ENCODE measurements around the gene SLC9A3.

DNA sequence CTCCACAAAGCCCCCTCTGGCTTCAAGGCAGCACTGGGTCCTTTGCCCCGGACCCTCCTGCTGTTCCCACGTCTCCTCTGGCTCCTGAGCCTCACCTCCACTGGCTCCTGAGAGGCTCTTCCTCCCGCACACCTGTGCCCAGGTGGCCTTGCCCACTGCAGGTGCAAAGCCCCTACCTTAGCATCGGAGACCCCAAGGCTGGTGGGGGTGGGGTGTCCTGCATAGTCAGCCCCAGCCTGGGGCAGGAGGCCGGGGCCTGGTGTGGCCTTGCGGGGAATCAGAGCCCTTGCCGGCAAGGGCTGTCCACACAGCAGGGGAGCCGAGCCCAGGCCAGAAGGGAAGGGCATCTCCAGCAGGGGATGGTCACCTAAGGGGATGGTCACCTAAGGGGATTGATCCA is 46.6 kb upstream of the SLC9A3 start:
- TF ChIP-seq POLR2A (IDR thresholded peaks at IDR 0.05), result no peak
- TF ChIP-seq, protein P1, sequence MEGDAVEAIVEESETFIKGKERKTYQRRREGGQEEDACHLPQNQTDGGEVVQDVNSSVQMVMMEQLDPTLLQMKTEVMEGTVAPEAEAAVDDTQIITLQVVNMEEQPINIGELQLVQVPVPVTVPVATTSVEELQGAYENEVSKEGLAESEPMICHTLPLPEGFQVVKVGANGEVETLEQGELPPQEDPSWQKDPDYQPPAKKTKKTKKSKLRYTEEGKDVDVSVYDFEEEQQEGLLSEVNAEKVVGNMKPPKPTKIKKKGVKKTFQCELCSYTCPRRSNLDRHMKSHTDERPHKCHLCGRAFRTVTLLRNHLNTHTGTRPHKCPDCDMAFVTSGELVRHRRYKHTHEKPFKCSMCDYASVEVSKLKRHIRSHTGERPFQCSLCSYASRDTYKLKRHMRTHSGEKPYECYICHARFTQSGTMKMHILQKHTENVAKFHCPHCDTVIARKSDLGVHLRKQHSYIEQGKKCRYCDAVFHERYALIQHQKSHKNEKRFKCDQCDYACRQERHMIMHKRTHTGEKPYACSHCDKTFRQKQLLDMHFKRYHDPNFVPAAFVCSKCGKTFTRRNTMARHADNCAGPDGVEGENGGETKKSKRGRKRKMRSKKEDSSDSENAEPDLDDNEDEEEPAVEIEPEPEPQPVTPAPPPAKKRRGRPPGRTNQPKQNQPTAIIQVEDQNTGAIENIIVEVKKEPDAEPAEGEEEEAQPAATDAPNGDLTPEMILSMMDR (IDR thresholded peaks at IDR 0.05), result no peak
